T-cell (primary cell): ENCODE data around the gene FBXW10B. TPM values are rescaled to one million over a fixed set of nuclear protein-coding genes. Genes with fewer than 3 reads are reported as not detected.
"Not testable (repeated sequence)": the region's sequence is repeated elsewhere in the genome, so short reads cannot be mapped to it uniquely, and the experiment has no call there.

ENCODE experiments used
- ATAC-seq, 4 experiments: fragments of 200-7000 bp in 3 of 4; fragments of 150-1000 bp in 1 of 4; cut with Tn5 transposase; replicated peaks in 1 of 4; 1 replicate in 3 of 4; 2 replicates in 1 of 4; pipeline ENCODE4 v1.10.0; 2021; ENCODE audit warnings: moderate library complexity in 3 of 4, mild to moderate bottlenecking in 2 of 4, moderate number of reproducible peaks in 1 of 4
- CTCF ChIA-PET, 2 donors: fragments of 300-600 bp; sonication (Branson Sonifier 250); formaldehyde crosslinking; loops; one replicate each; lab custom pipeline; 2022; ENCODE audit warnings: antibody characterized with exemption in 2 of 2; lab: Charles Lee
- POLR2A ChIA-PET, 2 donors: fragments of 300-600 bp; sonication (Branson Sonifier 250); formaldehyde crosslinking; loops; one replicate each; lab custom pipeline; 2022; ENCODE audit warnings: antibody characterized with exemption in 2 of 2; lab: Charles Lee
- DNase-seq, 35 experiments: peaks; one replicate each; pipeline versions ENCODE4 v3.0.0 to v3.0.0-alpha.2; 2013 to 2023
- H3K27ac ChIP-seq: one replicate; pipeline ENCODE4 v1.5.1; 2013; ENCODE audit warnings: low read length
- H3K27me3 ChIP-seq, 2 experiments: replicated peaks in 1 of 2; 1 replicate in 1 of 2; 2 replicates in 1 of 2; pipeline versions ENCODE4 v1.6.1 to v1.7.0; 2013; ENCODE audit warnings: low read length in 1 of 2, mixed read lengths in 1 of 2; ENCODE audit not compliant: control insufficient read depth in 2 of 2, insufficient read depth in 2 of 2; ENCODE audit errors: extremely low read depth in 1 of 2
- H3K36me3 ChIP-seq, 2 donors: 1 replicate in 1 of 2; 2 replicates in 1 of 2; pipeline versions ENCODE4 v1.6.1 to v1.7.0; 2013; ENCODE audit warnings: low read length in 1 of 2; ENCODE audit not compliant: control insufficient read depth in 2 of 2, insufficient read depth in 1 of 2; ENCODE audit errors: extremely low read depth in 1 of 2
- H3K4me1 ChIP-seq, 2 experiments: 1 replicate in 1 of 2; 2 replicates in 1 of 2; pipeline versions ENCODE4 v1.6.1 to v1.7.0; 2013; ENCODE audit warnings: low read length in 2 of 2, mixed read lengths in 1 of 2; ENCODE audit not compliant: insufficient read depth in 2 of 2, control insufficient read depth in 1 of 2; ENCODE audit errors: extremely low read depth in 1 of 2
- H3K4me3 ChIP-seq, 2 donors: 1 replicate in 1 of 2; 2 replicates in 1 of 2; pipeline versions ENCODE4 v1.5.1 to v1.7.0; 2013; ENCODE audit warnings: mild to moderate bottlenecking in 2 of 2, low read length in 1 of 2, moderate library complexity in 1 of 2; ENCODE audit not compliant: control insufficient read depth in 1 of 2; ENCODE audit errors: extremely low read depth in 1 of 2
- H3K9me3 ChIP-seq: 2 replicates; pipeline ENCODE4 v1.7.0; 2013
- H3K27ac Mint-ChIP-seq, 2 donors: one replicate each; pipeline ENCODE4 v1.8.0; 2020 to 2021; ENCODE audit warnings: mild to moderate bottlenecking in 2 of 2, mixed read lengths in 2 of 2
- H3K27me3 Mint-ChIP-seq, 2 donors: one replicate each; pipeline ENCODE4 v1.8.0; 2021 to 2022; ENCODE audit warnings: mixed read lengths in 2 of 2
- H3K36me3 Mint-ChIP-seq: one replicate; pipeline ENCODE4 v1.8.0; 2021; ENCODE audit warnings: mixed read lengths
- H3K4me1 Mint-ChIP-seq, 3 donors: one replicate each; pipeline ENCODE4 v1.8.0; 2020 to 2022; ENCODE audit warnings: mixed read lengths in 3 of 3, mild to moderate bottlenecking in 1 of 3
- H3K4me3 Mint-ChIP-seq, 3 donors: one replicate each; pipeline ENCODE4 v1.8.0; 2020 to 2022; ENCODE audit warnings: mild to moderate bottlenecking in 3 of 3, mixed read lengths in 3 of 3, moderate library complexity in 3 of 3
- H3K9me3 Mint-ChIP-seq, 3 donors: one replicate each; pipeline ENCODE4 v1.8.0; 2020 to 2022; ENCODE audit warnings: mixed read lengths in 3 of 3
- WGBS: methylation state at CpG from one replicate; pipeline ENCODE4 v1.1.5; 2013; ENCODE audit warnings: missing lambda C conversion rate; ENCODE audit not compliant: insufficient coverage; 5-methylcytosine and 5-hydroxymethylcytosine counted together
- total RNA-seq, 35 experiments: library from RNA in 6 of 35; stranded (reverse) in 6 of 35; fragments of 120-200 nt in 1 of 35; gene quantifications; one replicate each; pipeline versions ENCODE4 v1.2.1 to v1.2.4 and lab custom pipeline; 2013 to 2026

FBXW10B gene
- total RNA-seq, 5 donors from 2014 or later (not counting 1 experiment from before 2014, with no cell fraction given): 0.38 to 1.3 (median 0.85) TPM

DNA sequence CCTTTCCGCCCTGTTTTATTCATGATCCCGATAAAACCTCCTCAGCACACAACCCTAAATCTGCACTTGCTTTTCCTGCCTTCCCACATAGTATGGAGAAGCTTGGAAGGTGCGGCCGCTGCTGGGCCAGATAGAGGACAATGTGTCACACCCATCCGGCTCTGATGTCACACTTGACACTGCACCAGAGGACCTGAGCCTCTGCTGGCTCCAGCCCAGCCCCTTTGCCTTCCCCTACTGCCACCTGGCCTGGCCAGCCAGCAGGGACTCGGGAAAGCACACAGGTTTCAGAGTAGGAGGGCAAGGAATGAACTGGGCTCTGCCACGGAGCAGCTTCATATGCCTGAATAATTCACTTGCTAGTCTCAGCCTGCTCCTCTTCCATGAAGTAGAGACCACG, 2.6 kb upstream of the FBXW10B start:
- H3K4me3 ChIP-seq, H3K4me1 ChIP-seq, H3K36me3 Mint-ChIP-seq, H3K4me1 Mint-ChIP-seq, H3K27me3 Mint-ChIP-seq, CTCF ChIA-PET, DNase-seq, H3K9me3 Mint-ChIP-seq, ATAC-seq, H3K4me3 Mint-ChIP-seq, H3K36me3 ChIP-seq, H3K27ac Mint-ChIP-seq, H3K27ac ChIP-seq, POLR2A ChIA-PET, H3K27me3 ChIP-seq, H3K9me3 ChIP-seq: not testable (repeated sequence)
- WGBS: no CpG with 5 or more reads among the region's 8 CpGs

DNA sequence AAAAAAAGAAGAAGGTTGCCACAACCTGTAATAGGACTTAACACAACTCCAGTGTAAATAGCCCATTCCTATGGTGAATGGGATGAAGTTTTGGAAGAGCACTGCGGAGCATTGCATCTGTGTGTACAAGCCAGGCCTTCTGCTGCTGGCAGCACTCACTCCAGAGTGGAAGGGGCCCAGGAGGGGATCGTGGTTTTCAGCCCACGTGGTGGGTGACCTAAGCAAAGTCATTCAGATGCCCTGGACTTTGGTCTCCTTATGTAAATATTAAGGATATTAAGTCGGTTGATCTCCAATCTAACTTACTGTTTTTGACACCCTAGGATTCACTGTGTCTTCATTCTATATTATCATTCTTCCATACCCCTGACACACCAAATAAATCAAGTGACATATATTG, 2.7 kb downstream of the FBXW10B start:
- H3K27ac ChIP-seq, H3K4me3 ChIP-seq, H3K27me3 ChIP-seq, POLR2A ChIA-PET, ATAC-seq, H3K36me3 ChIP-seq, H3K27me3 Mint-ChIP-seq, H3K9me3 Mint-ChIP-seq, H3K4me1 Mint-ChIP-seq, H3K9me3 ChIP-seq, CTCF ChIA-PET, H3K4me1 ChIP-seq, H3K27ac Mint-ChIP-seq, H3K36me3 Mint-ChIP-seq, DNase-seq, H3K4me3 Mint-ChIP-seq: not testable (repeated sequence)
- WGBS: 20% methylated on average over 1 of the region's 4 CpGs

DNA sequence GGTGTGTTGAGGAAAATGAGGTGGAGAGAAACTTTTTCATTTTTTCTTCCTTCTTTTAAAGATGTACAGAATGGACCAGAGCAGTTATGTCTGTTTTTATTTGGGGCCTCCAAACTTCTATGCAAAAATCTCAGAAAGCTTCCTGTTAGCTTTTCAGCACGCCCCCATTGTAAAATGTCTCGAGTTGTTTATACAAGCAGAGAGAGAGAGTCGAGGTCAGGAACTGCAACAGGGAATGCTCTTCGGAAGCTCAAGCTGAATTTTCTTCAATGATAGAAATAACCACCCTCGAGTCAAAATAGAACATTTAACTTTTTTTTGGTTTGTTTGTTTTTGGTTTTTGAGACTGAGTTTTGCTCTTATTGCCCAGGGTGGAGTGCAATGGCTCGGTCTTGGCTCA, 3.7 kb downstream of the FBXW10B start:
- WGBS: no CpG with 5 or more reads among the region's 6 CpGs
- H3K4me3 Mint-ChIP-seq, H3K9me3 ChIP-seq, DNase-seq, H3K4me3 ChIP-seq, H3K4me1 Mint-ChIP-seq, H3K36me3 ChIP-seq, H3K9me3 Mint-ChIP-seq, ATAC-seq, H3K27ac ChIP-seq, H3K4me1 ChIP-seq, CTCF ChIA-PET, H3K36me3 Mint-ChIP-seq, H3K27me3 Mint-ChIP-seq, POLR2A ChIA-PET, H3K27me3 ChIP-seq, H3K27ac Mint-ChIP-seq: not testable (repeated sequence)

- ATAC-seq, H3K9me3 ChIP-seq, H3K27me3 Mint-ChIP-seq, DNase-seq, POLR2A ChIA-PET, H3K9me3 Mint-ChIP-seq, H3K4me3 ChIP-seq, H3K27ac Mint-ChIP-seq, H3K36me3 ChIP-seq, H3K4me1 Mint-ChIP-seq, H3K4me3 Mint-ChIP-seq, H3K4me1 ChIP-seq, CTCF ChIA-PET, H3K27ac ChIP-seq, H3K27me3 ChIP-seq, H3K36me3 Mint-ChIP-seq: not testable (repeated sequence)
- WGBS: no CpG with 5 or more reads among the region's 1 CpG
Measured at GRCh38 chr17:15613111-15613510, 6.4 kb downstream of the FBXW10B start.

GRCh38 chr17:15592960-15593359, 26.5 kb downstream of the FBXW10B start:
- POLR2A ChIA-PET, H3K27ac Mint-ChIP-seq: not testable (repeated sequence)
- WGBS: no CpG with 5 or more reads among the region's 8 CpGs

DNA sequence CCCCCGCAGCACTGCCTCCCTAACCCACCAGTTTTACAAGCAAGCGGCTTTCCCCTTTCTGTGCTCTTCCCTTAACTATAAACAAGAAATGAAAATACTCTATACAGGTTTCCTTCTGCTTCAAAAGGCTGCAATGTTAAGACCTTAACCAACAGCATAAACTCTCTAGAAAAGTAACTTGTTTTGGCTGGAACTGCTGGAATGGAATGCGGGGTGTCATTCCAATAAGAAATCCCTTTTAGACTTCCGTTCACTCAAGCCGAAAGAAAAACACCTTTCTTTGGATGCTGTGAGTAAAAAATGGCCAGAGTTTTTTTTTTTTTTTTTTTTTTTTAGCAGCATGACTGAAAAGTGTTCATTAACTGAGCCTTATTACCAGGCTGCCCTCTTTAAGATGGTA, 27.5 kb downstream of the FBXW10B start:
- Mint-ChIP-seq H3K4me3 (peak overlapping the region in 1 of 3 donors; percentile 34), H3K4me1 (peaks cover 26 to 32% (median 27%) of the 10 kb centered on the region in 3 donors)
- H3K9me3 ChIP-seq, H3K4me3 ChIP-seq, CTCF ChIA-PET, H3K27ac ChIP-seq, H3K36me3 Mint-ChIP-seq, DNase-seq, H3K27ac Mint-ChIP-seq, ATAC-seq, H3K36me3 ChIP-seq, H3K9me3 Mint-ChIP-seq, POLR2A ChIA-PET, H3K27me3 ChIP-seq, H3K27me3 Mint-ChIP-seq: not testable (repeated sequence)
- 100% methylated on average over 1 of the region's 5 CpGs for WGBS
- H3K4me1 ChIP-seq: peaks cover 0 to 25% of the 10 kb centered on the region in 2 experiments

More at GRCh38 chr17:15592960-15593359, 26.5 kb downstream of the FBXW10B start:
- H3K27me3 ChIP-seq, H3K9me3 ChIP-seq, DNase-seq, H3K36me3 ChIP-seq, H3K27me3 Mint-ChIP-seq, H3K4me3 ChIP-seq, H3K9me3 Mint-ChIP-seq, CTCF ChIA-PET, ATAC-seq, H3K36me3 Mint-ChIP-seq, H3K27ac ChIP-seq, H3K4me3 Mint-ChIP-seq: not testable (repeated sequence)
- peaks cover 0 to 25% of the 10 kb centered on the region in 2 experiments for H3K4me1 ChIP-seq
- peaks cover 26 to 30% (median 27%) of the 10 kb centered on the region in 3 donors for H3K4me1 Mint-ChIP-seq

- H3K4me3 ChIP-seq, H3K27ac Mint-ChIP-seq, H3K9me3 Mint-ChIP-seq, ATAC-seq, H3K9me3 ChIP-seq, H3K36me3 ChIP-seq, POLR2A ChIA-PET, H3K27me3 Mint-ChIP-seq, H3K27ac ChIP-seq, H3K27me3 ChIP-seq, H3K36me3 Mint-ChIP-seq, DNase-seq, CTCF ChIA-PET: not testable (repeated sequence)
- Mint-ChIP-seq H3K4me3 (peak overlapping the region in 1 of 3 donors; percentile 67), H3K4me1 (peaks cover 29 to 39% (median 31%) of the 10 kb centered on the region in 3 donors)
- WGBS: no CpG with 5 or more reads among the region's 1 CpG
- peaks cover 0 to 25% of the 10 kb centered on the region in 2 experiments for H3K4me1 ChIP-seq
Measured at GRCh38 chr17:15590844-15591243, 28.7 kb downstream of the FBXW10B start.
